SK-N-SH (cell line): ENCODE data around the gene SH3BP4.

Source experiments
- CTCF ChIP-seq: fragments of 200-600 bp; sonication (generic); IDR thresholded peaks from 2 replicates; pipeline ENCODE4 v1.6.1; 2017; ENCODE audit warnings: antibody characterized with exemption, mild to moderate bottlenecking, moderate library complexity
- EP300 ChIP-seq, 2 experiments: IDR thresholded peaks; 2 replicates each; pipeline versions ENCODE4 v1.4.0 to v1.6.1; 2012; ENCODE audit warnings: borderline replicate concordance in 1 of 2, low read depth in 1 of 2, low read length in 1 of 2
- EZH2phosphoT487 ChIP-seq: fragments of 200-600 bp; sonication (generic); IDR thresholded peaks from 2 replicates; pipeline ENCODE4 v1.6.1; 2017; ENCODE audit warnings: low read depth, mixed run types, mild to moderate bottlenecking, antibody characterized with exemption, moderate library complexity, borderline replicate concordance
- JUND ChIP-seq: IDR thresholded peaks from 2 replicates; pipeline ENCODE4 v1.4.0; 2012
- MAX ChIP-seq: IDR thresholded peaks from 2 replicates; pipeline ENCODE4 v1.4.0; 2012; ENCODE audit warnings: low read depth
- POLR2AphosphoS5 ChIP-seq: IDR thresholded peaks from 2 replicates; pipeline ENCODE4 v1.6.1; 2012; ENCODE audit warnings: low read depth, low read length
- RAD21 ChIP-seq: IDR thresholded peaks from 2 replicates; pipeline ENCODE4 v1.6.1; 2012; ENCODE audit warnings: mild to moderate bottlenecking, low read length
- TAF1 ChIP-seq: IDR thresholded peaks from 2 replicates; pipeline ENCODE4 v1.6.1; 2012; ENCODE audit warnings: low read depth, mild to moderate bottlenecking, low read length, moderate library complexity, borderline replicate concordance
- TEAD4 ChIP-seq: IDR thresholded peaks from 2 replicates; pipeline ENCODE4 v1.4.0; 2012; ENCODE audit warnings: mild to moderate bottlenecking, borderline replicate concordance; ENCODE audit not compliant: insufficient read depth
- YY1 ChIP-seq: IDR thresholded peaks from 2 replicates; pipeline ENCODE4 v1.4.0; 2012; ENCODE audit warnings: low read depth, mild to moderate bottlenecking
- ZBTB33 ChIP-seq: IDR thresholded peaks from 2 replicates; pipeline ENCODE4 v1.4.0; 2012; ENCODE audit warnings: low read depth, borderline replicate concordance

GRCh38 chr2:234955091-234955591 lies 3.3 kb downstream of the SH3BP4 start:
- TF ChIP-seq RAD21, result no peak
- no peak for TF ChIP-seq CTCF
- no peak for TF ChIP-seq TAF1
- no peak for TF ChIP-seq YY1
- TF ChIP-seq EZH2phosphoT487, result no peak
- no peak for TF ChIP-seq TEAD4
- TF ChIP-seq ZBTB33, result no peak
- TF ChIP-seq POLR2AphosphoS5, result no peak
- TF ChIP-seq MAX, result no peak
- no peak for TF ChIP-seq JUND
- no peak for TF ChIP-seq EP300 (IDR thresholded peaks at IDR 0.05; ENCODE audit: borderline replicate concordance in 1 of 2, low read depth in 1 of 2, low read length in 1 of 2)
